ENCODE measurements around the gene NAA16. TPM values are rescaled to one million over a fixed set of nuclear protein-coding genes. Genes with fewer than 3 reads are reported as not detected.

Gene NAA16
- 6.2 and 11.5 TPM in 2 replicates for total RNA-seq

GRCh38 chr13:41310963-41311405, at the start of gene NAA16:
NAA16 (plus strand) TSS chr13:41311267; CDS start chr13:41311529, 262 bp downstream.

GRCh38 chr13:41263261-41263971, 47.7 kb upstream of the NAA16 start, which contains the start of gene MTRF1:
MTRF1 (minus strand) TSS chr13:41263576; CDS start chr13:41260907, 2,669 bp downstream.

Other genes starting within 250 kb of the NAA16 start
- gene WBP4, start 249.8 kb upstream of the NAA16 start, total RNA-seq, result 8.1 and 11.2 TPM in 2 replicates
- gene KBTBD6, start 178.5 kb upstream of the NAA16 start, total RNA-seq, result 4.6 and 7.8 TPM in 2 replicates
- 2.7 and 4.3 TPM in 2 replicates for gene KBTBD7, start 116.7 kb upstream of the NAA16 start, total RNA-seq
- gene MTRF1, start 47.7 kb upstream of the NAA16 start, total RNA-seq, result 5.2 and 9.4 TPM in 2 replicates
- gene RGCC, start 146.3 kb downstream of the NAA16 start, total RNA-seq, result 60.3 and 108 TPM in 2 replicates